ENCODE measurements around the gene PRAMEF20. TPM values are rescaled to one million over a fixed set of nuclear protein-coding genes. Genes with fewer than 3 reads are reported as not detected.
"Not testable (repeated sequence)": the region's sequence is repeated elsewhere in the genome, so short reads cannot be mapped to it uniquely, and the experiment has no call there.

Gene PRAMEF20
- not detected for total RNA-seq

DNA sequence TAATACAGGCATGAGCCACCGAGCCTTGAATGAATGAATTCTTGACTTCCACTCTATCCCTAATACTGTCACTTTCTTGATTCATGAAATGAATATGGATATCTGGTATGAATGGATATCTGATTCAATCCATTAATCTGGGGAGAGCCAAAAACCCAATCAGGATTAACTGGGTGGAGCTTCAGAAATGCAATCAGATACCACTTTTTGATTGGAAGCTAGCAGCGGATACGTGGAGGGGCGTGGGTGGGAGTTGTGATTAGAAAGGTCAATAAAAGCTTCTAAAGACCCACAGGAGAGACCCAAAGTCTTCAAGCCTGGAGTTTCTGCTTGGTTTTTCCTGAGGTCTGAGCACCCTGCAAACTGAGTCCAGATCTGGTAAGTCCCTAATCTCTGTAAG, at the start of gene PRAMEF20:
TSS of gene PRAMEF20 (plus strand) at position 301 of the 400 bp plus-strand sequence. CDS start 5,905 bp downstream, outside the sequence.
- DNase-seq (ENCODE audit: low spot score in 2 of 2); intact Hi-C loops (cut with DNase I; ENCODE audit: low total_unique reads); H3K4me3 ChIP-seq (ENCODE audit: low read depth, poor library complexity, severe bottlenecking): not testable (repeated sequence)
- WGBS, 2 donors: 62 to 90% methylated on average over 4 of the region's 4 CpGs

DNA sequence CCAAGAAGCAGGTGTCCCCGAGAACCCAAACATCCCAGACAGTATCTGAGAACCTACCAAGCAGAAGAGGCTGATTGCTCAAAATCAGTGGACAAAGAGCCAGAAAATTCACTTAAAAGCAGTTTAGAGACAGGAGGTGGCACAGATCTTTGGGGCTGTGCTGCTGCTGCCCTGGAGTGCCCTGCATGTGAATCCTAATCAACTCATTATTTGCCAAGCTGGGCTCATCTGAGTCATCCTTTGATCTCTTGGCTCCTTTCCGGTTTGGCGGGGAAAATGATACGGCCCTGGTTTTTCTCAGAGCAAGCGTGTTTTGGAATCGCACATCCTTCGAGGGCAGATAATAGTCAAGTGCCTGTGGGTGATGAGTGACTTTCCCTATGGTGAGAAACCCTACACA, 47.9 kb upstream of the PRAMEF20 start:
- 67 to 75% methylated on average over 1 of the region's 7 CpGs for WGBS, 2 donors
- intact Hi-C loops (cut with DNase I; ENCODE audit: low total_unique reads); H3K4me3 ChIP-seq (ENCODE audit: low read depth, poor library complexity, severe bottlenecking); DNase-seq (ENCODE audit: low spot score in 2 of 2): not testable (repeated sequence)

DNA sequence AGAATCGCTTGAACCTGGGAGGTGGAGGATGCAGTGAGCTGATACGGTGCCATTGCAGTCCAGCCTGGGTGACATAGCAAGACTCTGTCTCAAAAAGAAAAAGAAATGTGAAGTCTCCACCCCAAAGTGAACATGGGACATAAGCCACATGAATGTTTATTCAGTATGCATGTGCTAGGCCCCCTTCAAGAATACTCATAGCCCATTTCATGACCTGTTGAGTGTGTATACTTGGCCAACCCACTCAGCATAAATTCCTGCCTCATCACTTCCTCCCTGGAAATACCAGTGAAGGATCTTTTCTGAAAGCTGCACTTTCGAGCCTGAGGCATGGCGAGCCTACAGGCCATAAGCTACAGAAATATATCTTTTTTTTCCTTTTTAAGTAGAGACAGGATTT, 45.3 kb upstream of the PRAMEF20 start:
- DNase-seq (ENCODE audit: low spot score in 2 of 2); H3K4me3 ChIP-seq (ENCODE audit: low read depth, poor library complexity, severe bottlenecking); intact Hi-C loops (cut with DNase I; ENCODE audit: low total_unique reads): not testable (repeated sequence)
- 90 to 91% methylated on average over 4 of the region's 4 CpGs for WGBS, 2 donors

GRCh38 chr1:13366536-13366935, 43.7 kb upstream of the PRAMEF20 start:
- intact Hi-C loops (cut with DNase I; ENCODE audit: low total_unique reads); DNase-seq (ENCODE audit: low spot score in 2 of 2); H3K4me3 ChIP-seq (ENCODE audit: low read depth, poor library complexity, severe bottlenecking): not testable (repeated sequence)
- 87 to 90% methylated on average over 3 of the region's 3 CpGs for WGBS, 2 donors

GRCh38 chr1:13368544-13368943, 41.7 kb upstream of the PRAMEF20 start:
- H3K4me3 ChIP-seq (ENCODE audit: low read depth, poor library complexity, severe bottlenecking); intact Hi-C loops (cut with DNase I; ENCODE audit: low total_unique reads); DNase-seq (ENCODE audit: low spot score in 2 of 2): not testable (repeated sequence)
- 81 to 83% methylated on average over 4 of the region's 4 CpGs for WGBS, 2 donors

- 80 to 93% methylated on average over 3 of the region's 3 CpGs for WGBS, 2 donors
- intact Hi-C loops (cut with DNase I; ENCODE audit: low total_unique reads); DNase-seq (ENCODE audit: low spot score in 2 of 2); H3K4me3 ChIP-seq (ENCODE audit: low read depth, poor library complexity, severe bottlenecking): not testable (repeated sequence)
Observed at GRCh38 chr1:13378983-13379382, 31.3 kb upstream of the PRAMEF20 start.

DNA sequence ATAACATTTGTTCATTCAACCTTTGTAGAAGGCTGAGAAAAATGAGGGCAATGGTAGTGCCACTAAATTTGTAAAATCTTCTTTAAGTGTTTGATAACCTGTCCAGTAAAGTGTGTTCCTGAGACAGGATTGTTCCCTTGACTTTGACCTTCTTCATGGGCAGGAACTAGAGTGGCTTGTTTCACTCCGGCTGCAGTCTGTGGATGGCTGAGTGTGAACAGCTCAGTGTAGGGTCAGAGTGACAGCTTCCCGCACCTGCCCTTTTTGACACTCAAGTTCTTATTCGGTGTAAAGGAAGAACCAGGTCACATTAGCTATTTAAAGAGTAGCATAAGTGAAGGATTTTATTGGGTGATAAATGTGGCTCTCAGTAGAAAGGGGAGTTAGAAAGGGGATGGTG, 29.9 kb upstream of the PRAMEF20 start:
- 79 to 85% methylated on average over 3 of the region's 3 CpGs for WGBS, 2 donors
- H3K4me3 ChIP-seq (ENCODE audit: low read depth, poor library complexity, severe bottlenecking); DNase-seq (ENCODE audit: low spot score in 2 of 2); intact Hi-C loops (cut with DNase I; ENCODE audit: low total_unique reads): not testable (repeated sequence)

DNA sequence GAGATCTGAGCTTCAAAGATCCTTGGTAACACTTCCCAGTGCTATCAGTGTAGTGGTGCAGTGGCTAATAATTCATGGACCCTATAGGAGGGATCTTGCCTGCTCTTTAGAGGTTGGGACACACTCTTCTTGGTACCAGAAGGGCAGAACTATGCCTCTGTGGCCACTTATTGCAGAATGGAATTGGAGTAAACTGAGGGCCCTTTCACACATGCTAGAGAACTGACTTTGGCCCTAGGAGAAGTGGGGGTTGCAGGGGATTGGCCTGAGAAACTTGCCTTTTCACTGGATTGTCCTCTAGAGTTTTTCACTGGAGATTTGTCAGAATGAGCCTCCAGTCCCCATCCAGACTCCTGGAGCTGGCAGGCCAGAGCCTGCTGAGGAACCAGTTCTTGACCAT, 20.9 kb upstream of the PRAMEF20 start, which contains the start of gene PRAMEF17:
TSS of gene PRAMEF17 (plus strand) at position 301 of the 400 bp plus-strand sequence. CDS start at position 327, 26 bp downstream.
- DNase-seq (ENCODE audit: low spot score in 2 of 2); intact Hi-C loops (cut with DNase I; ENCODE audit: low total_unique reads); H3K4me3 ChIP-seq (ENCODE audit: low read depth, poor library complexity, severe bottlenecking): not testable (repeated sequence)

- WGBS, 2 donors: 70 to 75% methylated on average over 7 of the region's 7 CpGs
- DNase-seq (ENCODE audit: low spot score in 2 of 2); H3K4me3 ChIP-seq (ENCODE audit: low read depth, poor library complexity, severe bottlenecking); intact Hi-C loops (cut with DNase I; ENCODE audit: low total_unique reads): not testable (repeated sequence)
Observed at GRCh38 chr1:13393004-13393403, 17.2 kb upstream of the PRAMEF20 start.

- DNase-seq (ENCODE audit: low spot score in 2 of 2); H3K4me3 ChIP-seq (ENCODE audit: low read depth, poor library complexity, severe bottlenecking); intact Hi-C loops (cut with DNase I; ENCODE audit: low total_unique reads): not testable (repeated sequence)
- WGBS, 2 donors: 95 to 97% methylated on average over 19 to 32 of the region's 32 CpGs
Observed at GRCh38 chr1:13394761-13395160, 15.5 kb upstream of the PRAMEF20 start.

GRCh38 chr1:13395311-13395710, 14.9 kb upstream of the PRAMEF20 start:
- DNase-seq (ENCODE audit: low spot score in 2 of 2); H3K4me3 ChIP-seq (ENCODE audit: low read depth, poor library complexity, severe bottlenecking); intact Hi-C loops (cut with DNase I; ENCODE audit: low total_unique reads): not testable (repeated sequence)
- 95 to 96% methylated on average over 13 to 22 of the region's 22 CpGs for WGBS, 2 donors

DNA sequence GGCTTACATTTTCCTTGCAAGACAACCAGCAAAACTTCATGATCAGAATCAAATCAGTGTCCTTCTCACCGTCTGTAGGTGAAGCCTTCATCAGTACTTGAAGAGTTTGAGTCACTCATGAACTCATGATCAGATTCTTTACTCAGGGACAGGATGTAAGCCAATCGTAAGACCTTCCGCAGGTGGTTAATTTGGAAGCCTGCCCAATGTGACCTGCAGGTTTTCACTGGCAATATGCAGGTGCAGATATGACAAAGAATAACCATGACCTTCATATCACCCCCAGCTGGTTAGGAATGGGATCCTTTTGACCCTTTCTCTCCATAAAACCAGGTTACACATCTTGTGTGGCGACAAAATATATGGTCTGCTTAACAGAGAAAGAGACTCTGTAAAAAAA, 2.4 kb upstream of the PRAMEF20 start:
- H3K4me3 ChIP-seq (ENCODE audit: low read depth, poor library complexity, severe bottlenecking): no peak overlapping the region
- no peak for DNase-seq (ENCODE audit: low spot score in 2 of 2)
- no peak for TF ChIP-seq POLR2A (IDR thresholded peaks at IDR 0.05)
- TF ChIP-seq, protein P1, sequence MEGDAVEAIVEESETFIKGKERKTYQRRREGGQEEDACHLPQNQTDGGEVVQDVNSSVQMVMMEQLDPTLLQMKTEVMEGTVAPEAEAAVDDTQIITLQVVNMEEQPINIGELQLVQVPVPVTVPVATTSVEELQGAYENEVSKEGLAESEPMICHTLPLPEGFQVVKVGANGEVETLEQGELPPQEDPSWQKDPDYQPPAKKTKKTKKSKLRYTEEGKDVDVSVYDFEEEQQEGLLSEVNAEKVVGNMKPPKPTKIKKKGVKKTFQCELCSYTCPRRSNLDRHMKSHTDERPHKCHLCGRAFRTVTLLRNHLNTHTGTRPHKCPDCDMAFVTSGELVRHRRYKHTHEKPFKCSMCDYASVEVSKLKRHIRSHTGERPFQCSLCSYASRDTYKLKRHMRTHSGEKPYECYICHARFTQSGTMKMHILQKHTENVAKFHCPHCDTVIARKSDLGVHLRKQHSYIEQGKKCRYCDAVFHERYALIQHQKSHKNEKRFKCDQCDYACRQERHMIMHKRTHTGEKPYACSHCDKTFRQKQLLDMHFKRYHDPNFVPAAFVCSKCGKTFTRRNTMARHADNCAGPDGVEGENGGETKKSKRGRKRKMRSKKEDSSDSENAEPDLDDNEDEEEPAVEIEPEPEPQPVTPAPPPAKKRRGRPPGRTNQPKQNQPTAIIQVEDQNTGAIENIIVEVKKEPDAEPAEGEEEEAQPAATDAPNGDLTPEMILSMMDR (IDR thresholded peaks at IDR 0.05): no peak
- WGBS, 2 donors: 52 to 79% methylated on average over 4 of the region's 4 CpGs
- intact Hi-C loops (cut with DNase I; ENCODE audit: low total_unique reads): no loop called here
